GM23248 (cell line): ENCODE data around the gene ACSS1.

ENCODE experiments used
- EZH2 ChIP-seq: fragments of 200-600 bp; sonication (generic); IDR thresholded peaks from 2 replicates; pipeline ENCODE4 v1.6.1; 2018; ENCODE audit warnings: antibody characterized with exemption, mild to moderate bottlenecking; ENCODE audit not compliant: insufficient read depth, poor library complexity, severe bottlenecking
- EZH2phosphoT487 ChIP-seq: fragments of 200-600 bp; sonication (generic); IDR thresholded peaks from 2 replicates; pipeline ENCODE4 v1.6.1; 2018; ENCODE audit warnings: antibody characterized with exemption, moderate library complexity, mild to moderate bottlenecking, low read depth; ENCODE audit not compliant: insufficient read depth

DNA sequence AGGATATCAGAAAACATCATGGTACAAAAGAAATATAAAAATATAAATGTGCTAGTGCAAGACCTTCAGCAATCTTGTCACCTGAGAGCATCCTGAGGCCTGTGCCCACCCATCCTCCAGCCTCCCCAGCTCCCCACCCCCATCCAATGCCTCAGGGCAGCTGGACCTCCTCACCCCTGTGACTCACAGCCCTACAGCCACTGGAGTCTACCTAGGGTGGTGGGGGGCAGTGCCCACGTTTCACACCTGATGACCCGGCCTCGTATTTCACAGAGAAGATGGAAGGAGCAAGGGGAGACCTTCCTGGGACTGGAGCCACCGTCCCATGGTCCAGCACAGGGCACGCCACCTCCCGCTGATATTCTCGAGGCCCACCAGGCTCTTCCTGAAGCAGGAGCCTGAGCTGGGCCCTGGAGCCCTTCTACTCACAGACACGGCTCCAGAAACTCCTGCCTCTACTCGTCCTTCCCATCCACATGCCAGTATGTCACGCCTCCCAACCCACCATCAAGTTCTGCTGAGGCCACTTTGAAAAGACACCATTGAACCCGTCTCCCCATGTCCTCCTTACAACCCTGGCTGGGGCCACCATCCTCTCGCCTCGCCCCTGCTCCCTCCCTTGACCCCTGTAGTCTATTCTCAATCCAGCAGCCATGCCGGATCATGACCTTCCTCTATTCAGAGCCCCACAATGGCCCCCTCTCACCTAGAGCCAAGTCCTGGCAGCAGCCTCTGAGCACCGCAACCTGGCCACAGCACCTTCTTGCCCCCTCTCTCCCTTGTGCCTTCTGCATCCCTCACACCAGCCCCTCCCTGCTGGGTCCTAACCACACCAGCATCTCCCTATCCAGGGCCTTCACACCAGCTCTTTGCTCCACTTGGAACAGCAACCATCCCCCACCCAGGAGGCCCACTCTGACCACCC is 78.6 kb downstream of the ACSS1 start:
- TF ChIP-seq EZH2, result no peak
- TF ChIP-seq EZH2phosphoT487, result no peak
